ENCODE results near the gene TBC1D16.

GRCh38 chr17:80027043-80027435 is 8.6 kb downstream of the TBC1D16 start:
- no peak for TF ChIP-seq POLR2A (IDR thresholded peaks at IDR 0.05; ENCODE audit: low read depth, low read length)
- TF ChIP-seq POLR2AphosphoS5 (IDR thresholded peaks at IDR 0.05; ENCODE audit: low read length) = no peak
- no peak for TF ChIP-seq RCOR1 (conservative IDR thresholded peaks at IDR 0.05; ENCODE audit: low read depth, low read length)
- no peak for TF ChIP-seq SP1 (IDR thresholded peaks at IDR 0.05; ENCODE audit: low read depth, low read length)
- no peak for TF ChIP-seq CTCF (IDR thresholded peaks at IDR 0.05 in 2 of 3, conservative IDR thresholded peaks at IDR 0.05 in 1 of 3; ENCODE audit: control insufficient read depth in 2 of 3, extremely low read depth in 1 of 3, insufficient read depth in 1 of 3, low read depth in 3 of 3, low read length in 3 of 3)
- TF ChIP-seq MXI1 (IDR thresholded peaks at IDR 0.05; ENCODE audit: low read depth, low read length) = no peak
- TF ChIP-seq GATAD2B (conservative IDR thresholded peaks at IDR 0.05; ENCODE audit: low read depth) = no peak
- no peak for TF ChIP-seq CHD1 (IDR thresholded peaks at IDR 0.05; ENCODE audit: low read depth, low read length)

Data from GM12878 (cell line).